GM21515 (cell line): ENCODE measurements around the gene PELO.
A peak's percentile ranks its signal among the peaks of the same experiment; 100 is the strongest.
"Not testable (repeated sequence)": the region's sequence is repeated elsewhere in the genome, so short reads cannot be mapped to it uniquely, and the experiment has no call there.

Experiments
- ATAC-seq: cut with Tn5 transposase; IDR thresholded peaks from one replicate; pipeline ENCODE4 v1.9.1; 2021; ENCODE audit not compliant: unreplicated experiment

PELO gene

GRCh38 chr5:52800394-52801213 lies 12.9 kb downstream of the PELO start:
- peak; percentile 41 for ATAC-seq

- ATAC-seq = no peak
Measured at GRCh38 chr5:52801329-52801728, 13.6 kb downstream of the PELO start.

- ATAC-seq = no peak
Measured at GRCh38 chr5:52802272-52802973, 14.7 kb downstream of the PELO start.

- no peak for ATAC-seq
Measured at GRCh38 chr5:52802974-52803336, 15.2 kb downstream of the PELO start.

GRCh38 chr5:52804387-52804791 lies 16.7 kb downstream of the PELO start:
- ATAC-seq = no peak

- no peak for ATAC-seq
Measured at GRCh38 chr5:52804981-52805380, 17.3 kb downstream of the PELO start.

- ATAC-seq = no peak
Measured at GRCh38 chr5:52805615-52806014, 17.9 kb downstream of the PELO start.

- no peak for ATAC-seq
Measured at GRCh38 chr5:52807037-52807436, 19.3 kb downstream of the PELO start.

GRCh38 chr5:52807723-52808122 lies 20.0 kb downstream of the PELO start:
- no peak for ATAC-seq

- no peak for ATAC-seq
Measured at GRCh38 chr5:52808316-52808901, 20.7 kb downstream of the PELO start.

- ATAC-seq = no peak
Measured at GRCh38 chr5:52809884-52810283, 22.2 kb downstream of the PELO start.

GRCh38 chr5:52810426-52810825 lies 22.7 kb downstream of the PELO start:
- no peak for ATAC-seq

GRCh38 chr5:52811067-52811749 lies 23.5 kb downstream of the PELO start:
- ATAC-seq = no peak

- ATAC-seq = no peak
Measured at GRCh38 chr5:52814352-52815148, 26.8 kb downstream of the PELO start.

GRCh38 chr5:52817818-52818217 lies 30.1 kb downstream of the PELO start:
- ATAC-seq = no peak

- no peak for ATAC-seq
Measured at GRCh38 chr5:52818360-52818759, 30.6 kb downstream of the PELO start.

GRCh38 chr5:52818807-52819206 lies 31.1 kb downstream of the PELO start:
- ATAC-seq = not testable (repeated sequence)

GRCh38 chr5:52821901-52822300 lies 34.2 kb downstream of the PELO start:
- ATAC-seq = no peak

GRCh38 chr5:52822437-52822836 lies 34.7 kb downstream of the PELO start:
- ATAC-seq = no peak

GRCh38 chr5:52824827-52825226 lies 37.1 kb downstream of the PELO start:
- ATAC-seq = no peak

- ATAC-seq = peak; percentile 94
Measured at GRCh38 chr5:52825826-52826225, 38.1 kb downstream of the PELO start.
